ENCODE results near the gene IL1R1.

The IL1R1 gene

GRCh38 chr2:102126169-102126568, 16.4 kb upstream of the IL1R1 start:
- ChIA-PET POLR2A (no interaction called here), CTCF (interaction anchor here (1.1 to 1.7 kb wide), 3 partner anchors 9 to 15 kb away, joined by 4 to 8 read pairs (median 4); no protein-coding TSS in a partner anchor)

GRCh38 chr2:102126660-102127059, 15.9 kb upstream of the IL1R1 start:
- DNase-seq (ENCODE audit: extremely low spot score): no peak
- ChIA-PET POLR2A (no interaction called here), CTCF (interaction anchor here (0.9 to 1.4 kb wide), 4 partner anchors 10 to 107 kb away, joined by 3 to 8 read pairs (median 4); no protein-coding TSS in a partner anchor)
- TF ChIP-seq, protein P1, sequence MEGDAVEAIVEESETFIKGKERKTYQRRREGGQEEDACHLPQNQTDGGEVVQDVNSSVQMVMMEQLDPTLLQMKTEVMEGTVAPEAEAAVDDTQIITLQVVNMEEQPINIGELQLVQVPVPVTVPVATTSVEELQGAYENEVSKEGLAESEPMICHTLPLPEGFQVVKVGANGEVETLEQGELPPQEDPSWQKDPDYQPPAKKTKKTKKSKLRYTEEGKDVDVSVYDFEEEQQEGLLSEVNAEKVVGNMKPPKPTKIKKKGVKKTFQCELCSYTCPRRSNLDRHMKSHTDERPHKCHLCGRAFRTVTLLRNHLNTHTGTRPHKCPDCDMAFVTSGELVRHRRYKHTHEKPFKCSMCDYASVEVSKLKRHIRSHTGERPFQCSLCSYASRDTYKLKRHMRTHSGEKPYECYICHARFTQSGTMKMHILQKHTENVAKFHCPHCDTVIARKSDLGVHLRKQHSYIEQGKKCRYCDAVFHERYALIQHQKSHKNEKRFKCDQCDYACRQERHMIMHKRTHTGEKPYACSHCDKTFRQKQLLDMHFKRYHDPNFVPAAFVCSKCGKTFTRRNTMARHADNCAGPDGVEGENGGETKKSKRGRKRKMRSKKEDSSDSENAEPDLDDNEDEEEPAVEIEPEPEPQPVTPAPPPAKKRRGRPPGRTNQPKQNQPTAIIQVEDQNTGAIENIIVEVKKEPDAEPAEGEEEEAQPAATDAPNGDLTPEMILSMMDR (IDR thresholded peaks at IDR 0.05; ENCODE audit: control extremely low read depth, extremely low read depth, low read depth, missing control alignments): no peak

More at GRCh38 chr2:102126169-102126568, 16.4 kb upstream of the IL1R1 start:
- DNase-seq (ENCODE audit: extremely low spot score): no peak
- TF ChIP-seq, protein P1 (IDR thresholded peaks at IDR 0.05; ENCODE audit: control extremely low read depth, extremely low read depth, low read depth, missing control alignments): no peak

- ChIA-PET CTCF (interaction anchor here (1.0 to 2.1 kb wide), 4 partner anchors 8 to 111 kb away, joined by 3 to 5 read pairs (median 3); no protein-coding TSS in a partner anchor), POLR2A (no interaction called here)
- TF ChIP-seq, protein P1 (IDR thresholded peaks at IDR 0.05; ENCODE audit: control extremely low read depth, extremely low read depth, low read depth, missing control alignments): no peak
- DNase-seq (ENCODE audit: extremely low spot score): no peak
These were observed 13.5 kb upstream of the IL1R1 start for GRCh38 chr2:102129082-102129481.

DNA sequence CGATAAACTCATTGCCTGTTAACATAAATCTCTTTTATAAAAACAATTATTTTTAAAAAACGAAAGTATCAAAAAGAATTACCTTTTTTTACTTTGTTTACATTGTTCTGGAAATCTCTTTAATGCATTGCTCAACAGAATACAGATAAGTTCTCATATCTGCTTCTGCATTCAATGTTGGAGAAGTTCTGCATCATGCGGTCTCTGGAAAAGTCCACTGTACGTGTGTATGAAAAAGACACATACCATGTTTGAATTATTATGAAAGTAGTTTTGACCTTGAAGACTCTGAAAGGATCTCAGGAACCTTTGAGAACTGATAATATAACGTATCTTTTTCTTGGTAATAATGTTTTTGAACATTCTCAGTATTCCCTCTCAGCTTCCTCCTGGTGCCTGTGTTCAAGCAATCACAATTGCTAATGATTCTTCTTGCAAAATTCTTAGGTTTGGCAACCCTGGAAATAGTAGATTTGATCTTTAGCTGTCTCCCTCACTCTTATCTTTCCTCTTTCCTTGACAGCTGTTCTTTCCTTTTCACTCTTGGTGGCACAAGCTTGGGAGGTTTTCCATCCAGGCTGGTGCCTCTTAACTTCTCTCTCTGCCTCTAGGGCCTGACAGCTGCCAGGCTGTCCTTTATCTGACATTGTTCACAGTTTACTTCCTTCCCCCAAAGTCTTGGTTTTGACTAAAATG, 12.4 kb upstream of the IL1R1 start:
- CTCF ChIA-PET: interaction anchor here (1.1 to 2.1 kb wide), 2 partner anchors 9 to 110 kb away, joined by 3 to 5 read pairs; no protein-coding TSS in a partner anchor
- POLR2A ChIA-PET: no interaction called here
- TF ChIP-seq, protein P1 (IDR thresholded peaks at IDR 0.05; ENCODE audit: control extremely low read depth, extremely low read depth, low read depth, missing control alignments): no peak
- no peak for DNase-seq (ENCODE audit: extremely low spot score)

DNA sequence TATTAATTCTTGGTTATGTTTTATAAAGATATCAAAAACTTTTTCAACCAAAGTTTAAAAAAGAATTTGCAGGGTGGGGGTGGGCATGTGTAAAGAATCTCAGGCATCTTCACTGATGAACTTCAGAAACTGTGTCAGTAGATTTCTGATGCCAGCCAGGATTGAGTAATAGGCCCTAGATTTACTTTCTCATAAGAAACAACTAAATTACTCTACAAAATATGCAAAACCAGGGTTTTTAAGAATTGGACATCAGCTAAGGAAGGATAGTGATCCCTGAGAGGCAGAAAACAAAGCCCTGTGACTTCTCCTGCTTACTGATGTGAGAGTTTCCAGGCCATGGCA, 11.9 kb upstream of the IL1R1 start:
- TF ChIP-seq, protein P1 (IDR thresholded peaks at IDR 0.05; ENCODE audit: control extremely low read depth, extremely low read depth, low read depth, missing control alignments): no peak
- DNase-seq (ENCODE audit: extremely low spot score): no peak
- ChIA-PET CTCF (interaction anchor here (2.1 kb wide), 1 partner anchor 110 kb away, joined by 5 read pairs; no protein-coding TSS in a partner anchor), POLR2A (no interaction called here)

DNA sequence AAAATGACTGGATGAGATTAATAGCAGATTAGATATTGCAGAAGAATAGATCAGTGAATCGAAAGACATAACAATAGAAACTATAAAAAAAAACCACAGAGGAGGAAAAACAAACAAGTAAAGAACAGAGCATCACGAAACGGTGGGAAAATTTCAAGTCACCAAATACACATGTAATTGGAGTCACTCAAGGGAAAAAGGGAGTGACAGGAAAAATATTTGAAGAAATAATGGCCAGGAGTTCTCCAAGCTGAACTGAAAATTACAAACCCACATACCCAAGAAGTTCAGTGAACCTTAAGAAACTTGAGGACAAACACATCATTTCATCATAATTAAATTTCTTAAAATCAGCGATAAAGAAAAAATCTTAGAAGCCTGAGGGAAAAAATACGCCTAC, 11.0 kb upstream of the IL1R1 start:
- DNase-seq (ENCODE audit: extremely low spot score): no peak
- CTCF ChIA-PET: no interaction called here
- POLR2A ChIA-PET: no interaction called here
- TF ChIP-seq, protein P1 (IDR thresholded peaks at IDR 0.05; ENCODE audit: control extremely low read depth, extremely low read depth, low read depth, missing control alignments): no peak
